D721Med (cell line): Measurements from ENCODE around the gene SPAG6.
"Not testable (repeated sequence)": the region's sequence is repeated elsewhere in the genome, so short reads cannot be mapped to it uniquely, and the experiment has no call there.

Source experiments
- DNase-seq: peaks from one replicate; pipeline ENCODE4 v3.0.0; 2011; ENCODE audit warnings: low spot score; ENCODE audit not compliant: insufficient read length
- FAIRE-seq: peaks from 2 replicates; lab custom pipeline; 2011; peaks lifted over from hg19 to GRCh38; lab: Jason Lieb, UNC
- TF ChIP-seq, protein P1 (sequence below): IDR thresholded peaks from 2 replicates; pipeline ENCODE4 v1.5.1; 2012; ENCODE audit warnings: mild to moderate bottlenecking, control low read depth; ENCODE audit not compliant: insufficient read depth; ENCODE audit errors: missing control alignments

SPAG6 gene

DNA sequence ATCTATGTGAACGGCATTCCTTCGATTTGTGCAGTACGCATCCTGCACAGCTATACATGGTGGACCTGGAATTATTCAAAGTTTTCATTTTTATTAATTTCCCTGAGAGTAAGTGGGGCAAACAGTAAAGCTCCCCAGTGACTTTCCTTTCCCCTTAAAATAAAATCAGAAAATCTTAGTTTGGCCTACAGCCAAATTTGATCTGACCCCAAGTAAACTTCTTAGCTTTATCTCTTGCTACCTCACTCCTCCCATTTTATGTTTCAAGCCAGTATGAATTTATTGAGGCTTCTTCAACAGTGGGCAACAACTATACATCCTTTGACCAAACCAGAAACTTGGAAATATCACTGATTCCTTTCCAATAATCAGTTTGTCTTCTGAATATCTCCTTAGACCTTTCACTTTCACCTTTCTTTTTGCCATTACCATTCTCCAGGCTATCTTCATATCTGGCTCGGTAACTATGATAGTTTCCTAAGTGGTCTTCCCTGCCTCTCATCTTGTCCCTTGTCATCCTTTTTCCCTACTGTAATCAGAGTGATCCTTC lies 11.1 kb downstream of the SPAG6 start:
- TF ChIP-seq, protein P1, sequence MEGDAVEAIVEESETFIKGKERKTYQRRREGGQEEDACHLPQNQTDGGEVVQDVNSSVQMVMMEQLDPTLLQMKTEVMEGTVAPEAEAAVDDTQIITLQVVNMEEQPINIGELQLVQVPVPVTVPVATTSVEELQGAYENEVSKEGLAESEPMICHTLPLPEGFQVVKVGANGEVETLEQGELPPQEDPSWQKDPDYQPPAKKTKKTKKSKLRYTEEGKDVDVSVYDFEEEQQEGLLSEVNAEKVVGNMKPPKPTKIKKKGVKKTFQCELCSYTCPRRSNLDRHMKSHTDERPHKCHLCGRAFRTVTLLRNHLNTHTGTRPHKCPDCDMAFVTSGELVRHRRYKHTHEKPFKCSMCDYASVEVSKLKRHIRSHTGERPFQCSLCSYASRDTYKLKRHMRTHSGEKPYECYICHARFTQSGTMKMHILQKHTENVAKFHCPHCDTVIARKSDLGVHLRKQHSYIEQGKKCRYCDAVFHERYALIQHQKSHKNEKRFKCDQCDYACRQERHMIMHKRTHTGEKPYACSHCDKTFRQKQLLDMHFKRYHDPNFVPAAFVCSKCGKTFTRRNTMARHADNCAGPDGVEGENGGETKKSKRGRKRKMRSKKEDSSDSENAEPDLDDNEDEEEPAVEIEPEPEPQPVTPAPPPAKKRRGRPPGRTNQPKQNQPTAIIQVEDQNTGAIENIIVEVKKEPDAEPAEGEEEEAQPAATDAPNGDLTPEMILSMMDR: no peak
- DNase-seq: no peak
- FAIRE-seq: no peak

- not testable (repeated sequence) for DNase-seq, FAIRE-seq
Observed at GRCh38 chr10:22357770-22358169, 12.5 kb downstream of the SPAG6 start.

DNA sequence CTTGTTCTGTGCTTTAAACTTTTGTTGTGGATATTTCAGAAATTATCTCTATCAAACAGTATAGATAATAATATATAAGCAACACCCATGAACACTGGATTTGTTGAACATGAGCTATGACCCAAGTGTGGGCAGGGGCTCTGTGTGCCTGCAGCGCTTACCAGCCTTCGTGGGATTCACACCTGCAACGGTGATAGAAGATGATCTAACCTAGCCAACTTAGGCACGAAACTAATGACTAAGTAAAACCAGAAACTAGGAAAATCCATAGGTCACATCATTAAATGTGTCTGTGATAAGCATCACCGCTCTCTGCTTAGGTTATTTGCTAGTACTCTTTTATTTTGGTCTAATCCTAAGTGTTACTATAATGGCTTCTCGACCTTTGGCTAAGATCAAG lies 18.0 kb downstream of the SPAG6 start:
- TF ChIP-seq, protein P1: no peak
- no peak for FAIRE-seq

DNA sequence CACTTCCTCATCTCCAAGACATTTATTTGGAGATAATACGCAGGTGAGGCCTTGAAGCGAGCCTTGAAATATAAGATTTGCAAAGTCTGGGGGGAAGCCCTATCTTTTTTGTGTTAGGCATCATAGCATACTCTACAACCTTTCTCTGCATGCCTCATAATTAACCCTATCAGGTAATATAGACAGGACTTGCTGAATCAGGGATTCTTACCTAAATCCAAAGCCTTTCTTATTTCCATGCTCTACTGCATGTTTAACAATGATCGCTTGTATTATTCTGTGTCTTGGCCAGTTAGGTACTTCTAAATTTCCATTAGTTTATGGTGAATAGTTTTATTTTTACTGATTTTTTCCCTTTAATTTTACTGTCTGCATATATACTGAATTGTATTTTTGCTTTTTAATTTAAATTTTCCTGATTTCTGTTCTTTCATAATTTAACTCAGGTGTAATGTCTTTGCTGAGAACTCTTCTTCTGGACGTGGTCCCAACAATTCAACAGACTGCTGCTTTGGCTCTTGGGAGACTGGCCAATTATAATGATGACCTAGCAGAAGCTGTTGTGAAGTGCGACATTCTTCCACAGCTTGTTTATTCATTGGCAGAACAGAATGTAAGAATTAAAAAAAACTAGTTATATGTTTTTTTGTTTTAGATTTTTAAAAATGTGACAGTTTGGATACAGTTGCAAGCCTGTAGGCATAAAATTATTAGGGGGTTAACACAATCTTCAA lies 19.3 kb downstream of the SPAG6 start:
- no peak for DNase-seq
- FAIRE-seq: no peak
- TF ChIP-seq, protein P1: no peak

More for the DNA sequence above, 18.0 kb downstream of the SPAG6 start:
- DNase-seq: no peak

DNA sequence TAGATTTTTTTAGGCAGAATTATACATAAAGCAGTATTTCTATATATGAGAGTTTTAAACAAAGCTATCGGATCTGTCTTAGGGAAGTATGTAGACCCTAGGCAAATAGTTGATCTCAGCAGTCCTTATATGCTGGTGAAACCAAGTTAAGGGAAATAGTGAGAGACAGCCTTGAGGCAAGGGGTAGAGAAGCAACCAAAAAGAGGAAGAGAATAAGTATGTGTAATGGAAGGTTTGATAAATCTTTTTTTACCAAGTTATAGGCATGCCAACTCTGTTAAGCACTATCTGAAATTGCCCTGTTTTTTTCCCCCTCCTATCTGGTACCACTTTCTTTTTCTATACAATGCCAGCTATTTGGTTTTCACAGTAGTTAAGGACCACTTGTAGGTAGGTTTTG lies 19.9 kb downstream of the SPAG6 start:
- FAIRE-seq (no peak), DNase-seq (no peak)
- TF ChIP-seq, protein P1: no peak

DNA sequence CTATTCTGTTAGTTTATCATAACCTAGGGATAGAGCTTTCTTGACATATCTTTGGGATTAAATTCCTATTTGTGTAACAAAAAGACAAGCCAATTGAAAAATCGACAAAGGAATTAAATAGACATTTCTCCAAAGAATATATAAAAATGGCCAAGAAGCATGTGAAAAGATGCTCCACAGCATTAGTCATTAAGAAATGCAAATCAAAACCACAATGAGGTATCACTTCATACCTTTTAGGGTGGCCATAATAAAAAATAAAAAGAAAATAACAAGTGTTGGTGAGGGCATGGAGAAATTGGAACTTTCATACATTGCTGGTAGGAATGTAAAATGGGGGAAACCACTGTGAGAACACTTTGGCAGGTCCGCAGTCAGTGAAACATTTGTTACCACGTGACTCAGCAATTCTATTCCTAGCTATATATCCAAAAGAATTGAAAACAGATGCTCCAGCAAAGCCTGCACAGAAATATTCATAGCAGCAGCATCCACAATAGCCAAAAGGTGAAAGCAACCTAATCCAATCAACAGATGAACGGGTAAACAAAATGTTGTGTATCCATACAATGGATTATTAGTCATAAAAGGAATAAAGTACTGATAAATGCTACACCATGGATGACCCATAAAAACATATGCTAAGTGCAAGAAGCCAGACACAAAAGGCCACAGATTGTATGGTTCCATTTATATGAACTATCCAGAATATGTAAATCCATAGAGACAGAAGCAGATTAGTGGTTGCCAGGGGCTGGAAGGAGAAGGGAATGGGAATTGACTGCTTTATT lies 20.5 kb downstream of the SPAG6 start:
- TF ChIP-seq, protein P1: no peak
- FAIRE-seq (no peak), DNase-seq (no peak)

DNA sequence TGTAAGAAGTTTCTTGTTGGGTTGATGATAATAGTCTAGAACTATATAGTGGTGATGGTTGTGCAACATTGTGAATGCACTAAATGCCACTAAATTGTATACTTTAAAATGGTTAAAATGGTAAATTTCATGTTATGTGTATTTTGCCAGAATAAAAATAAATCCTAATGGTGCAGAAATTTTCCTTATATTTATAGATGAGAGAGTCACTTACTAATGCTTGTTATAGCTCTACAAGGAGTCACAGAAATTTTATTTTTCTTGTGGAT lies 21.1 kb downstream of the SPAG6 start:
- TF ChIP-seq, protein P1: no peak
- FAIRE-seq (no peak), DNase-seq (no peak)
